ENCODE results near the gene RNF5.
"Not testable (repeated sequence)": the region's sequence is repeated elsewhere in the genome, so short reads cannot be mapped to it uniquely, and the experiment has no call there.

Gene RNF5, protein sequence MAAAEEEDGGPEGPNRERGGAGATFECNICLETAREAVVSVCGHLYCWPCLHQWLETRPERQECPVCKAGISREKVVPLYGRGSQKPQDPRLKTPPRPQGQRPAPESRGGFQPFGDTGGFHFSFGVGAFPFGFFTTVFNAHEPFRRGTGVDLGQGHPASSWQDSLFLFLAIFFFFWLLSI

DNA sequence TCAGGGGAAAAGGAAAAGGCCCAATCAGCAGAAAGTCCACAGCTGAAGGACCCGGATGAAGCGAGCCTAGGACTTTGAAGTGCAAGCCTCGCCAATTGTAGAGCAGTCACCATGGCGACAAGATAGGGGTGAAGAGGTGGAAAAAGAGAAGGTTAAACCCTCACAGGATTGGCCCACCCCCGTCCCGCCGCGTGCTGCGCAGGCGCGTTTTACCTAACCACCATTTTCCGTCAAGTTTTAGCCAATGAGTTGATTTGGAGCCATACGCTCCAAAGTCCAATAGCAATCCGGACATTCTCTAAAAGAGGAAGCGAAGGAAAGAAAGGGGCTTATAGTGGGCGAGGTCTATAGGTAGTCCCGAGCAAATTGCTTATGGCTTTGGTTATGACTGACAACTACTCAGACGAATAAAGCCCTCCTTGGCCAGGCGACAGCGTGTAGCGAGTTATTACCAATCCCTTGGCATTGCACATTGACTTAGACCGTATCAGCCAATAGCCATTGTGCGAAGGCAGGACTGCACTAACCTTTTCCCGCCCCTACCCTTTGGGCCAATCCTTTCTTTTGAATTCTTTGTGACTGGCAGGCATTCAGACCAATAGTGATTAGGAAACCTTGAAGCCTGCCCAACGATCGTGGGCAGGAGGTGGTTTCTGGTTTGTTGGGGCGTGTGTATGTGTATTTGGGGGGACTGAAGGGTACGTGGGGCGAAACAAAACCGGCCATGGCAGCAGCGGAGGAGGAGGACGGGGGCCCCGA lies at the start of gene RNF5:
Gene RNF5, plus strand, starts transcription at position 618 of the 759 bp plus-strand sequence. Its CDS starts 107 bp downstream, at position 725.
- DNase-seq, result peak; percentile 91

DNA sequence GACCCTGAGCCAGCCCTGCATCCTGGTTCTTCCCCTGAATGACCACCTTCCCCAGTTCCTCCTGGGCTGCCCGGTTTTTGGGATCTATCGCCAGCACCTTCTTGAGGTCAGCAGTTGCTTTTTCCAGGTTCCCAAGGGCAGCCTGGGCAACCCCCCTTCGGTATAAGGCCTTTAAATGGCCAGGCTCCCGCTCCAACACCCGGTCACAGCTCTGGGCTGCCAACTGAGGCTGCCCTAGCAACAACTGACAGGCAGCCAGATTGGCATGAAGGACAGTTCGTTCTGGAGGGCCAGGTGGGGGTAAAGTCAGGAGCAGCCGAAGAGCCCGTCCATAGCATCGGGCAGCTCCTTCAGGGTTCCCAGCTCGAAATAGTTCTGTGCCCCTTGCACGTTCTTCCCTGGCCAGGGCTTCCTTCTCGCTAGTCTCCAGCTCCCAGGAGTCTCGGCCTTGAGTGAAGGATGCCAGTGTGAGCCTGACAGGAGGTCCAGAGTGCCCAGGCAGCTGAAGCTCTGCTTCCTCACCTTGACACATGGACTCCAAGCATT lies 49.4 kb upstream of the RNF5 start:
- no peak for DNase-seq

DNA sequence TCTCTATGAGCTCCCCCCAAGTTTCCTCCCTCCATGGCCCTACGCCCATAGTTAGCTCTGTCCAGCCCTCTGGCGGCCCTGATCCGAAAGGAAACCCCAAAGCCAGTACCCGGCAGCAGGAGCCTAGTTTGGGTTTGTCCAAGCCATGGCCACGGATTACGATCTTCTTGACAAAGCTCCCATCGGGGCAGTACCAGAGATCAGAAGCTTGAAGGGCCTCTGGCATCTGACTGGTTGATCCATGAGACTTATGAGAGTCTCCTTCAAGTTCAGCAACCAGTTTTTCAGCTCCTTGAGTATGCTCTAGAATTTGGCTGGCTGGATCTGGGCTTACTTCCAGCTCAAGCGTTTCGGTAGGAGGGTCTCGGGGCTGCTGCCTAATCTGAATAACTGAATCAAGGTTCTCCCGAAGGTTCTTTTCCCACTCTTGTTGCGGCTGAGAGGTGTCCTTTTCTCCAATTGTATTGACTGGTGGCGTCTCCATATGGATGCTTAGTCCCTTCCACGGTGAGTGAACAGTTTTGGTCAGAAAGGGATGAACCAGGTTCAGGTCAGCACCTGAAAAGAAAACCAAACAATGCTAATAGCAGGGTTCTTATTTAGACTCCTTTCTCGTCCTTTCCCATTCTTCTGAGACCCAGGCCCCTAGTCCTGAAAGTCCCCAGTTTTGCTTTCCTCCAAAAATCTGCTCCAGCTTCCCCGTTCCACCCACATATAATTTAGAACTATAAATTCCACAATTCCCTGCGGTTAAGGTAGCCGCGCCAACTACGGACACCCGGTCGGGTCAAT lies 48.7 kb upstream of the RNF5 start:
- DNase-seq, result no peak

DNA sequence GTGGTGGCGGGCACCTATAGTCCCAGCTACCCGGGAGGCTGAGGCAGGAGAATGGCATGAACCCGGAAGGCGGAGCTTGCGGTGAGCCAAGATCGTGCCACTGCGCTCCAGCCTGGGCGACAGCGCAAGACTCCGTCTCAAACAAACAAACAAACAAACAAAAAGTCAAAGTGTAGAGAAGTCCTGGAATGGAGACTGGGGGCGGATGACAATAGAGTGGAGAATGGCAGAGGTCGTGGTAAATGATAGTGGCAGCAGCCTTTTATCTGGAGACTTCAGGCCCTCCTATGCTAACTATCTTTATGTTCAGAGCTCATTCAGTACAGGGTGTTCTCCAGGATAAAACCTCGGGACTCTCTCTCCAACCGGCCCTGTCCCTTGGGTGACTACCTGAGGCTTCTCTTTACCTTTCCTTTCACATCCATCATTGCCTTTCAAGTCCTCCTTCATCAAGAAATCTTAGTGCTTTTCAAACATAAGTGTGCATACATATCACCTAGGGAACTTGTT lies 46.7 kb upstream of the RNF5 start:
- DNase-seq, result no peak

DNA sequence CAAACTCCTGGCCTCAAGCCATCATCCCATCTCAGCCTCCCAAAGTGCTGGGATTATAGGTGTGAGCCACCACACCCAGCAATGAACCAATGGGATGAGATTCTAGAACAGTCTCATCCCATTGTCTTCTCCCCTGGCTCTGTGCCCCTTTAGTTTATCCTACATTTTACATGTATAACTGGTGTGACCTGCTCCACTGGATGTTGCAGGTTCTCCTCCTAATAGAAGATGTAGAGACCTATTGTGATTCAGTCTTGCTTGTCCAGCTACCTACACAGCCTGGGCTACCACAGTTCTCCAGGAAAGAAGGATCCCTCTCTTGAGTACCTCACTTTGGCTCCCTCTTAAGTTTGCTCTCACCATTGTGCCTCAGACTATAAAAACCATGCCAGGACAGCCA lies 46.1 kb upstream of the RNF5 start:
- no peak for DNase-seq

DNA sequence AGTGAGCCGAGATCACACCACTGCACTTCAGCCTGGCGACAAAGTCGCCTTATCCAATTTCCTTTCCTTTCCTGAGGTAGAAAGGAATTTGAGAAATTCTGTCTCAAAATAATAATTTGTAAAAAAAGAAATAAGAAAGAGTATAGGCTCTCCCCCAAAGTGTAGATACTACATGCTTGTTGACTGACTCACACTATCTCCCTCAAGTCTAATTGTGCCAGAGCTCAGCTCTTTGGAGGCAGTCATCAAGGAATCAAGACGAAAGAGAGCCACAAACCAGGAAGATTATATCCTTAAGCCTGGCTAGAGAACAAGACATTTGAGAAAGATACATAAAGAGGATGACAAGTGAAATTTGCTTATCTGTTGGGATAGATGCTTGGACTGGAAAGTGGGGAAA lies 44.4 kb upstream of the RNF5 start:
- DNase-seq, result no peak

DNA sequence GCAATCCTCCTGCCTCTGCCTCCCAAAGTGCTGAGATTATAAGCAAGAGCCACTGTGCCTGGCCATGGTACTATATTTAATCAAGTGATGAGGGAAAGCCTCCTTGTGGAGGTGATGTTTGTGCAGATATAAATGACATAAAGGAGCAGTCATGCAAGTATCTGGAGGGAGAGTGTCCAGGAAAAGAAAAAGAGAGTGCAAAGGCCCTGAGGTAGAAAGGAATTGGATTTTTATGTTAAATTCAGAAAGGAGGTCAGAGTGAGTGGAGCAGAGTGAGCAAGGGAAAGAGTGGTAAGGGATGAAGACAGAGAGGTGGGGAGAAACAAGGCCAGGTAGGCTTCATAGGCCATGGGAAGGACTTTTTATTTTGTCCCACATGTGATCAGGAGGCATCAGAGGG lies 40.8 kb upstream of the RNF5 start:
- DNase-seq, result no peak

DNA sequence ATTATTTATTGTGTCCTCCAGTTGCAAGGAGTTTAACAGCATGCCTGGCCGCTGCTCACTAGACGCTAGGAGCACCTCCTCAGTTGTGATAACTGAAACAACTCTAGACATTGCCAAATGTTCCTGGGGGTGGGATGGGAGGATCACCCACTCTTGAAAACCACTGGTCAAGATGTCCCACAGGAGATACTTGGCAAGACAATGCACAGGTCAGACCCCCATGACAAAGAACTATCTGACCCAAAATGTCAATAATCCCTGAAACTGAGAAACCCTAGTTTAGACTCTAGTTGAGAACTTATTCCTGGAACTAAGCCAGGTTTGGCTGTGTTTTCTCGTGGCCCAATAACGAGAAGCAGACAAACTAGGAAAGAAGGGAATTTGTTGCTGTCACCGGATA lies 38.6 kb upstream of the RNF5 start:
- DNase-seq, result no peak

DNA sequence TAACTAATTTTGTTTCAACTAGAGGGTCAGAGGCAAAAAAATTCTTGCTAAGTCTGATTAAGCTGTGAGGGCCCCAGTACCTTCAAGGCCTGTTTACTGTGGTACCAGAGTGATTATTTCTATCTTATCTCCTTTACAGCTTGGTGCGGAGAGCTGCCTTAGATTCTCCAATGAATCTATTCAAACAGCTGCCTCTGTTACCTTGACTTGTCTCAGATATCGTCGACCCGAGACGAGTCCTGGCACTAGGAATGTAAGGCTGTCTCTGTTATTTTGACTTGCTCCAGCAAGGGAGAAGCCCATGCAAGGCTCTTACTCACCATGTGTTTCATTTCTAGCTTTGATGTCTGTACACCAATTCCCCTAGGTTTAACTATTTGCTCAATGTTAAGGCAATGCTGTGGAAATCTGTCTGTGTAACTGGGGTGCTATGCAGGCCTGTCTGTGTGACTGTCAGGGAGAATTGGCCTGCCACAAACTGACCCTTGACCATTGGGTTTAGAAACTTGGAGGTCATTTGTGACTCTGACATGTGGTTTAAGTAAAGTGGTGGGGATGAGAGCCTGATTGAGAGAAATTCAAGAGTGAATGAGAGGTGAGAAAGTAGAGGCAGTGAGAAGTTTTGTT lies 37.7 kb upstream of the RNF5 start:
- DNase-seq, result no peak

DNA sequence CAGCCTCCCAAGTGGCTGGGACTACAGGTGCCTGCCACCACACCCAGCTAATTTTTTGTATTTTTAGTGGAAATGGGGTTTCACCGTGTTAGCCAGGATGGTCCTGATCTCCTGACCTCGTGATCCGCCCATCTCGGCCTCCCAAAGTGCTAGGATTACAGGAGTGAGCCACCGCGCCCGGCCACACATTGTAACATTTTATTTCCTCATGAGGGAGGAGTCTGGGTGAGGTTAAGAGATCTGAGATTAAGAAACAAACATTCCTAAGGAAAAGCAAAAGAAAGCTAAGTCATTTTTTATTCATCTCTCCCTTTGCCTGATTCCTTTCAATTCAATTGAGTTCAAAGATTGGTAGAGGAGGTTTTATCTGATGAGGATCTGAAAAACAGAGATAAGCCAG lies 34.0 kb upstream of the RNF5 start:
- DNase-seq, result not testable (repeated sequence)

DNA sequence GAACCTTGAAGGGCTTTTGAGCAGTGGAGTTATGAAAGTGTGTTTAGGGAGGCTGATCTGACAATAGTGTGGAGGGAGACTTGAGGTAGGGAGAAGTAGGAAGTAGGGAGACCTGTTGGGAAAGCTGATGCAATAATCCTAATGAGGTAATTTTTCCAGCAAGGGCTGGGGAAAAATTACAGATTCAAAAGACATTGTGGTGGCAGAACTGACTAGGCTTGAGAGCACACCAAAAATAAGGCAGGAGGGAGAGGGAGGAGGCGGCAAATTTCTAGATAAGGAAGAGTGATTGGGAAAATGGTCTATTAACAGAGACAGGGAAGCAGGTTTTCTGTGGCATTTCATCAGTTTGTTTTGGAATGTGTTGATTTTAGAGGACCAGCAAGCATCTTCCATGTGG lies 31.9 kb upstream of the RNF5 start:
- no peak for DNase-seq

DNA sequence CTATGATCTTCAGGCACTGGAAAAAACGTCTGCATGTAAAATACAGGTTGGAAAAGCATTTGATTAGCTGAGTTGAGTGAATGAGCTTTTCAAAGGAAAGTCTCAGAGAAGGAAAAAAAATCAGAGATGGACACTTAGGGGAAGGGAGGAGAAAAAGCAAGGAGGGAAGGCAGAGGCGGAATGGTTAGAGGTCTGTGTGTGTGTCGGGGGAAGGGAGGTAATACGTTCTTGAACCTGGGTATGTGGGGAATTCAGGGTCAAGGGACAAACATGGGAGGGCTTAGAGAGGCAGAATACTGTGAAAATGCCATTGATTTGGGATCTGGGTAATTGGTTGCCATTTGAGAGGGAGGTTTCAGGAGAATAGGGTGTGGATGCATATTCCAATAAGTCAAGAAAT lies 31.5 kb upstream of the RNF5 start:
- DNase-seq, result no peak

DNA sequence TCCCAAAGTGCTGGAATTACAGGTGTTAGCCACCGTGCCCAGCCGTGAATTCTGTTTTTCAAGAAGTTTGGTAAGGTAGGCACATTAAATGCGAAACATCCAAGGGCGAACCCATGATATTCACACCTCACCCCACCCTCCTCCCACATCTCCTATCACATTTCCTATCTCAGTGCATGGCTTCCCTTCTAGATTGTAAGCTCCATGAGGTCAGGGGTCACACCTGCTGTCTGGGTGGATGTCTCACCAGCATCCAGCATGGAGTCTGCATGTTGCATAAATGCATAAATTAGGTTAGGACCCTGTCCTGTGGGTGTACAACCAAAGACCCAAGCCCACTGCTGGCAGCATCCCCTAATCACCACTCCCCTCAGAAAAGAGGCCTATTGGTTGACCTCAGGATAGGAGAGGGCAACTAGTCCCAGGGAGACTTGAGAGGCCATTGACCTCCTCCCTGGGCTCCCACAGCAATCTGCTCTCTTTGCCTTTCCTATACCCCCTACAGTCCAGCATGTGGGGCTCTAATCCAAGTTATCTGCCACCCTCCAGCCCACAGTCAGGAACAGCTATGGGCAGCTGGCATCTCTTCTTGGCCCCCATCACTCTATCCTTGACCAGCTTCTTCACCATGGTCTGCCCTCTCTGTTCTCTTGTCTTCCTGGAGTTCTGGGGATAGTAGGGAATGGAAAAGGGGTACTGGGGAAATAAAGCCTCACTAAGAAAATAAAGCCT lies 30.6 kb upstream of the RNF5 start:
- DNase-seq, result no peak

DNA sequence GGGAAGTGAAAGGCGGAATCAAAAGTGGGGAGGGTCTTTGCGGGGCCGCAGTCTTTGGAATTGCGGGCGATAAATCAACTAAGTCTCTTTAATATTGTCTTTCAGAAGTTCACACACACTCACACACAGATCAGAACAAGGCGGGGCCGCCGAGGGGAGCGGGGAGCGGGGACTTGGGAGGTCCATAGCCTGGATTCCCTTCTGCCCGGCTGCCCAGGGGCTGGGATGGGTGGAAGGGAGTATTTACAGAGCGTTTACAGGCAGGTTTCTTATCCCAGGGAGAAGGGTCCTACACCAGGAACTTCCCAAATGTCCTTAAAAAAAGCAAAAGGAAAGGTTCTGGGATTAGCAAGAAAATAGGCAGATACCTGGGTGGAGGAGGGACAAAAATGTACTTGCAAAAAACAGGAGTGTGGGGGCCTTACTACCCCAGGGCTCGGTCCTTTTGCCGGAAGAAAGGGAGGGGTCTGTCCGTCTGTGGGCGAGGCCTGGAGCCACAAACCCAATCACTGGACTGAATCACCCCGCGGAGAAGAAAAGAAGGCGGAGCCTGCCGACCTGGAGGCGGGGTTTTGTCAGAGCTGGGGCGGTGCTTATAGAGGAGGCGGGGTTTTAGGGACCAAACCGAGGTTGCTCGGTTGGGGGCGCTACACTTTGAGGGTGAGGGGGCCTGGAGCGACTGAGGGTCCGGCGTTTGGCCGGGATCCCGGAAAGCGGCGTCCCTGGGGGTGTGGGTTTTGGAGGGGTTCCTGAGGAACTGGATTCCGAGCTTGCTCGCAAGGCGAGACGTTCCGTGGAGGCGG lies 29.7 kb upstream of the RNF5 start:
- DNase-seq, result peak; percentile 86

DNA sequence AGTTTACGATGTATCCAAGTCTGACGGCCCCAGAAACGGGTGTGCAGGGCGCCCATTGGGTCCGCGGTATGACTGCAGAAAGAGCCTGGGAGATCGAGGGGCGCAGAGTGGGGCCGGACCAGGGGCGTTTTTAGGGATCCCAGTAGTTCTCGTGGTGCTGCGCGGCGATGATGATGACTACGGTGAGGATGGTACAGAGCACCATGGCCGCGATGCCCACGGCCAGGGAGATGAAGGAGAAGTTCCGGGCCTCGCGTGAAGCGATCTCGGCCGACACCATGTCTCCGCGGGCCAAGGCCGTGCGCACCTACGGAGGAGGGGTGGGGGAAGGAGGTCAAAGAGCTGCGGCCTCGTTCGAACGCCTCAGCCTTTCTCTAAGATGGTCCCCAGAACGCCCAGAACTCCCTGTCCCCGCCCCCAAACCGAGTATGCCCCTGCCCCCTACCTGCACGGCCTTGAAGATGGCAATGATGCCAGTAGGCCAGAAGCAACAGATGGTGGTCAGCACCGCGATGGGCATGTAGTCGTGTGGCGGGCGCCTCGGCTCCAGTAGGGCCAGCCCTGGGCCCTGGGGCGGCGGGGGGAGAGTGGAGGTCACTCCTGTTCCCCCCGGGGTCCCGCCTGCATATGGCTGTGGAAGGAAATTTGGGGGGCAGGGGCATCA lies 29.0 kb upstream of the RNF5 start:
- DNase-seq, result no peak

DNA sequence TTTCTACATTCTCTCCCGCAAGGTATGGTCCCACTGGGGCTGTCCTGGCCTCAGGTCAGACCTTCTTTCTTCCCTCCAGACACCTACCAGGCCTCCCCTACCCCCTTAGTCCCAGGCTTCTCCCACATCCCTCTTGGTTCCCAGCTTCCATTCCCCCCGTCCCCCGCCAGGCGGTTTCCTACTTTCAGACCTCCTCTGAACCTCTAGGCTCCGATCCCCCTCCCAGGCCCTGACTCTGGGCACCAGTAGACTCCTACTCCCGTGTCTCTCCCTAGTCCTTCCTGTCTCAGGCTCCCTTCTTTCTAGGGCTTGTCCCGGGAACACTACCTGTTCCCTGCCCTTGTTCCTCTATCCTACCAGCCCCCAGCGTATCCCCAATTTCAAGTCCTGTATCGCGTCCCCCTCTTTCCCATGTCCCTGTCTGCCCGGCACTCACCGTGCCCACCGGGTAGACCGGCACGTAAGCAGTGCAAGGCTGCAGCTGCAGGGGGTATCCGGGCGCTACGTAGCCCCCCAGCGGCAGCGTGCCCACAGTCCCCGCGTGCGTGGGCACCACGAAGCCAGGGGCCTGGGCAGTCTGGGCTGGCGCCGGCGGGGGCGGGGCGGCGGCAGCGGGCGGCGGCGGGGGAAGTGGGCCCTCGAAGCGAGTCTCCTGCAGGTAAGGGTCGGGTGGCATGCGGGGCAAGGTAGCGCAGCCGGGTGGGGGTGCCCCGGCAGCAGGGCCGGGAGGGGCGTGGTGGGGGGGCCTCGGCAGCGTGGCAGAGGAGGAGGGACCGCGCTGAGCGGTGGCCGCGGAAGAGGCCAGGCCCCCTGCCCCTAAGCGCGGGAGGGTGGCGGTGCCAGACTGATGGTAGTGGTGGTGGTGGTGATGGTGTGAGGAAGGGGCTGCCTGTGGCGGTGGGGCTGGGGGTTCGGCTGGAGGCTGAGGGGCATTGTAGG lies 28.0 kb upstream of the RNF5 start:
- DNase-seq, result no peak

DNA sequence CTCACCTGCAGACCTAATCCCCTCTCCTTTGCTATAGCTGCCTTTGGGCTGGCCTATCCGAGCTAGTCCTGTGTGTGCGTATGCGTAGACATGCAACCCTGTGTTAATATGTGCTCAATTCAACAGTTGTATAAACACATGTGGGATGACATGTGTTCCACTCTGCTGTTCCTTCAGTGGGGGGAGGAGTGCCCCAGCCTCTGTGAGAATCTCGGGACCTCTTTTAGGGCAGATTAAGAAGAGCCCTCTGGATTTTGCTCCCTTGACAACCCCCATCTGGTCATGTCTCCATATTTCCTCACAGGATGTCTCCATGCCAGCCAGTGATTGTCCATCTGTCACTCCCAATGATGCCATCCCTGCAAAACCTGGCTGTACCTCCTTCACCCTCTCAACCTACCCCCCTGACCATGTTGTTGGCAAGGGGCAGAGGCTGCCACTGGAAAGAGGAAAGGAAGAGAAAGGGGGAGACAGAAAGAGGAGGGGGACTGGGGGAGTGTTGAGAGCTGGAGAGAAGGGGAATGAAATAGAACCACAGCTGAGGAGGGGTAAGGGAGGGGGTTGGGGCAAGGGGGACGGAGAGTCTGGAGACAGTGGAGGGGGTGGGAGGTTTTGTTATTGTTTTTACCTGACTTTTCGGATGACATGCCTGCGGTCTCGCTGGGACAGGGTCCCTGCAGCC lies 26.9 kb upstream of the RNF5 start:
- DNase-seq, result no peak

DNA sequence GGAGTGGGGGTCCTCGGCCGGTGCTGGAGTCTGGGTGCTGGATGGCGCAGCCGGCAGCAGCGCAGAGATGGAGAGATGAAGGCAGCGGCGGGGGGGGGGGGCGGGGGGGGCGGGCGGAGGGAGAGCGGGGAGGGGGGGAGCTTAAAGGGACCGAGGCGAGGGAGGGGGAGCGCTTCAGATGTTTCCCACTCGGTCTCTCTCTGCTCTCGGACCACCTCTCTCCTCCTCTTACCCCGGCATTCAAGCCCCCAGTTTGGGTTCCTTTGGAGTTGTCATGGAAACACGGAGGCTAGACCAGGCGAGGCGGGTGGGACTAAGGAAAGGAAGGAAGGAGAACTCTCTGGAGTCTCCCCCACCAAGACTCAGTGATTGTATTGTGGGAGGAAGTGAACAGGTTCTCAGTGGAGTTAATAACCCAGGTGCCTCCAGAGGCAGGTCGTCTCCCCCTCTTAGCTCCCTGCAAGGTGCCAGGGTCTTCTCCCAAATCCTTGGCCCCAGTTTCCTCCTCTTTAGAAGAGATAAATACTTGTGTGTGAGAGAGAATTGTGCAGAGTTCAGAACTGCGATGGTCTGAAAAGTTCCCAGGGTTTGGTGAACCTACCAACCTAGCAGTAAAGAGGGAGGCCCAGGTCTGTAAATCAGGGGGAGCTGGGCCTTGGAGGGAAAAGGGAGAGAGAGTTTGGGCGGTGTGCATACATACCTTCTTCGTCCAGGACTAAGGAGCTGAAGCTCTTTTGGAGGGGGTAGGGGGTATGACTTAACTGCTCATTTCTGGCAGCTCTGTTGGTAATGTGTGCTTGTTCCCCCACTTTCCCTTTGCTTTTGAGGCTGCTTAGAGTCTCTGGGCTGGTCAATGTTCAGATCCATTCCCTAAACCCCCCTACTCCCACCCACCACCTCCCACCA lies 26.1 kb upstream of the RNF5 start, which contains the start of gene PRRT1:
Gene PRRT1, minus strand, starts transcription at position 77 of the 906 bp plus-strand sequence. CDS start 112 bp downstream, outside the sequence.
- no peak for DNase-seq

Measured in stimulated activated CD8-positive, alpha-beta memory T cell treated with anti-CD3 and anti-CD28 coated beads, Interleukin-4, amount 100 ng/mL, for 48 hours (primary cell).